H9 (cell line): ENCODE measurements around the gene TNPO1. TPM values are rescaled to one million over a fixed set of nuclear protein-coding genes. Genes with fewer than 3 reads are reported as not detected.

ENCODE experiments used
- DNase-seq: peaks from one replicate; pipeline ENCODE4 v3.0.0-alpha.2; 2017
- H2AFZ ChIP-seq: one replicate; pipeline ENCODE4 v1.6.1; 2013; ENCODE audit warnings: mild to moderate bottlenecking, low read length, control low read depth, moderate library complexity
- H2AK5ac ChIP-seq: 2 replicates; pipeline ENCODE4 v1.6.1; 2013; ENCODE audit warnings: low read length, control low read depth, mixed read lengths; ENCODE audit not compliant: insufficient read length
- H2BK120ac ChIP-seq: one replicate; pipeline ENCODE4 v1.6.1; 2013; ENCODE audit warnings: low read depth, mild to moderate bottlenecking, low read length, control low read depth, inconsistent platforms; ENCODE audit not compliant: poor library complexity, severe bottlenecking
- H2BK12ac ChIP-seq: 2 replicates; pipeline ENCODE4 v1.6.1; 2013; ENCODE audit warnings: low read length, control low read depth, mixed read lengths, low read depth; ENCODE audit not compliant: insufficient read length
- H2BK15ac ChIP-seq: 2 replicates; pipeline ENCODE4 v1.6.1; 2013; ENCODE audit warnings: low read depth, low read length, control low read depth
- H2BK20ac ChIP-seq: one replicate; pipeline ENCODE4 v1.6.1; 2013; ENCODE audit warnings: low read depth, mild to moderate bottlenecking, low read length, control low read depth, inconsistent platforms; ENCODE audit not compliant: poor library complexity, severe bottlenecking
- H2BK5ac ChIP-seq: 2 replicates; pipeline ENCODE4 v1.6.1; 2013; ENCODE audit warnings: low read length, control low read depth, mixed read lengths; ENCODE audit not compliant: insufficient read length
- H3K14ac ChIP-seq: 2 replicates; pipeline ENCODE4 v1.6.1; 2013; ENCODE audit warnings: low read length, control low read depth; ENCODE audit not compliant: insufficient read depth
- H3K18ac ChIP-seq: 2 replicates; pipeline ENCODE4 v1.6.1; 2013; ENCODE audit warnings: low read depth, mild to moderate bottlenecking, mixed read lengths, low read length, control low read depth; ENCODE audit not compliant: insufficient read length
- H3K23ac ChIP-seq: 2 replicates; pipeline ENCODE4 v1.6.1; 2013; ENCODE audit warnings: low read length, control low read depth, mixed read lengths, low read depth; ENCODE audit not compliant: insufficient read length
- H3K23me2 ChIP-seq: 2 replicates; pipeline ENCODE4 v1.6.1; 2013; ENCODE audit warnings: low read depth, mild to moderate bottlenecking, mixed read lengths, low read length, control low read depth; ENCODE audit not compliant: insufficient read length, poor library complexity, severe bottlenecking
- H3K27ac ChIP-seq: 2 replicates; pipeline ENCODE4 v1.5.1; 2013; ENCODE audit warnings: low read length, control low read depth, mixed read lengths, low read depth; ENCODE audit not compliant: insufficient read length
- H3K27me3 ChIP-seq: 2 replicates; pipeline ENCODE4 v1.6.1; 2013; ENCODE audit warnings: low read length, control low read depth, inconsistent platforms; ENCODE audit not compliant: insufficient read depth
- H3K4ac ChIP-seq: 2 replicates; pipeline ENCODE4 v1.6.1; 2013; ENCODE audit warnings: low read depth, mild to moderate bottlenecking, control low read depth, inconsistent platforms, low read length, moderate library complexity
- H3K4me1 ChIP-seq: 2 replicates; pipeline ENCODE4 v1.6.1; 2013; ENCODE audit warnings: low read length, control low read depth, inconsistent platforms; ENCODE audit not compliant: insufficient read depth
- H3K4me2 ChIP-seq: 2 replicates; pipeline ENCODE4 v1.6.1; 2013; ENCODE audit warnings: low read length, control low read depth, mixed read lengths; ENCODE audit not compliant: insufficient read length, insufficient read depth
- H3K56ac ChIP-seq: 2 replicates; pipeline ENCODE4 v1.6.1; 2013; ENCODE audit warnings: low read depth, mild to moderate bottlenecking, mixed read lengths, low read length, control low read depth; ENCODE audit not compliant: insufficient read length
- H3K79me1 ChIP-seq: 2 replicates; pipeline ENCODE4 v1.6.1; 2013; ENCODE audit warnings: low read depth, mild to moderate bottlenecking, moderate library complexity, low read length, control low read depth, inconsistent platforms; ENCODE audit not compliant: insufficient read depth, poor library complexity, severe bottlenecking
- H3K79me2 ChIP-seq: 2 replicates; pipeline ENCODE4 v1.6.1; 2013; ENCODE audit warnings: low read length, control low read depth, inconsistent platforms; ENCODE audit not compliant: insufficient read depth
- H3K9ac ChIP-seq: 2 replicates; pipeline ENCODE4 v1.6.1; 2013; ENCODE audit warnings: low read length, control low read depth, mixed read lengths; ENCODE audit not compliant: insufficient read length; ENCODE audit errors: extremely low read depth
- H3K9me3 ChIP-seq: one replicate; pipeline ENCODE4 v1.6.1; 2013; ENCODE audit warnings: low read depth, low read length, inconsistent platforms; ENCODE audit not compliant: control insufficient read depth
- H3T11ph ChIP-seq: one replicate; pipeline ENCODE4 v1.6.1; 2013; ENCODE audit warnings: mild to moderate bottlenecking, low read length, control low read depth, inconsistent platforms
- H4K20me1 ChIP-seq: one replicate; pipeline ENCODE4 v1.6.1; 2013; ENCODE audit not compliant: control insufficient read depth, insufficient read length, insufficient read depth
- H4K5ac ChIP-seq: 2 replicates; pipeline ENCODE4 v1.6.1; 2013; ENCODE audit warnings: low read depth, mild to moderate bottlenecking, mixed read lengths, low read length, control low read depth; ENCODE audit not compliant: insufficient read length
- H4K8ac ChIP-seq: replicated peaks from 2 replicates; pipeline ENCODE4 v1.6.1; 2013; ENCODE audit warnings: low read length, control low read depth, mixed read lengths, low read depth; ENCODE audit not compliant: insufficient read length
- H4K91ac ChIP-seq: 2 replicates; pipeline ENCODE4 v1.6.1; 2013; ENCODE audit warnings: low read depth, mild to moderate bottlenecking, moderate library complexity, mixed read lengths, low read length, control low read depth; ENCODE audit not compliant: insufficient read length
- H3K27ac Mint-ChIP-seq, 3 experiments: 2 replicates in 2 of 3; 3 replicates in 1 of 3; pipeline ENCODE4 v1.8.0; 2020 to 2021; ENCODE audit warnings: mixed read lengths in 3 of 3, mild to moderate bottlenecking in 1 of 3, moderate library complexity in 1 of 3
- H3K27me3 Mint-ChIP-seq: 2 replicates; pipeline ENCODE4 v1.8.0; 2021; ENCODE audit warnings: low read depth, mild to moderate bottlenecking, moderate library complexity, mixed read lengths
- H3K36me3 Mint-ChIP-seq, 3 experiments: 2 replicates in 2 of 3; 3 replicates in 1 of 3; pipeline ENCODE4 v1.8.0; 2020 to 2021; ENCODE audit warnings: low read depth in 3 of 3, mixed read lengths in 3 of 3; ENCODE audit not compliant: insufficient read depth in 1 of 3
- H3K4me1 Mint-ChIP-seq, 2 experiments: 2 replicates each; pipeline ENCODE4 v1.8.0; 2020; ENCODE audit warnings: mixed read lengths in 2 of 2
- H3K4me3 Mint-ChIP-seq, 2 experiments: 2 replicates in 1 of 2; 3 replicates in 1 of 2; pipeline ENCODE4 v1.8.0; 2020 to 2021; ENCODE audit warnings: mild to moderate bottlenecking in 2 of 2, mixed read lengths in 2 of 2, moderate library complexity in 1 of 2
- H3K9me3 Mint-ChIP-seq, 2 experiments: 2 replicates in 1 of 2; 3 replicates in 1 of 2; pipeline ENCODE4 v1.8.0; 2020; ENCODE audit warnings: mild to moderate bottlenecking in 2 of 2, mixed read lengths in 2 of 2, moderate library complexity in 1 of 2
- WGBS: extraction: QIAGEN DNeasy Blood & Tissue Kit; methylation state at CpG from one replicate; pipeline ENCODE4 v1.1.7; 2013; ENCODE audit warnings: missing lambda C conversion rate, low lambda C conversion rate, mixed read lengths; ENCODE audit not compliant: insufficient read length; ENCODE audit errors: extremely low coverage; 5-methylcytosine and 5-hydroxymethylcytosine counted together
- long read RNA-seq: library from polyadenylated mRNA; unstranded; transcript quantifications from one replicate; pipeline ENCODE4 v2.0.0, GENCODE V29; 2020
- total RNA-seq: library from RNA; stranded (reverse); gene quantifications from 2 replicates; pipeline ENCODE4 v1.2.1, GENCODE V29; 2021
- TF ChIP-seq, protein P1 (sequence below): fragments of 200-600 bp; sonication (generic); conservative IDR thresholded peaks from 3 replicates; pipeline ENCODE4 v1.8.0; 2021; ENCODE audit warnings: antibody characterized with exemption, mild to moderate bottlenecking

Gene TNPO1
- 164 TPM in 2 replicates for total RNA-seq
- long read RNA-seq, full-length matches to known transcripts: 678 of 990 reads
- long read RNA-seq, partial matches to known transcripts: 71 of 990 reads
- long read RNA-seq, other reads (novel, unspliced or antisense): 241 of 990 reads

DNA sequence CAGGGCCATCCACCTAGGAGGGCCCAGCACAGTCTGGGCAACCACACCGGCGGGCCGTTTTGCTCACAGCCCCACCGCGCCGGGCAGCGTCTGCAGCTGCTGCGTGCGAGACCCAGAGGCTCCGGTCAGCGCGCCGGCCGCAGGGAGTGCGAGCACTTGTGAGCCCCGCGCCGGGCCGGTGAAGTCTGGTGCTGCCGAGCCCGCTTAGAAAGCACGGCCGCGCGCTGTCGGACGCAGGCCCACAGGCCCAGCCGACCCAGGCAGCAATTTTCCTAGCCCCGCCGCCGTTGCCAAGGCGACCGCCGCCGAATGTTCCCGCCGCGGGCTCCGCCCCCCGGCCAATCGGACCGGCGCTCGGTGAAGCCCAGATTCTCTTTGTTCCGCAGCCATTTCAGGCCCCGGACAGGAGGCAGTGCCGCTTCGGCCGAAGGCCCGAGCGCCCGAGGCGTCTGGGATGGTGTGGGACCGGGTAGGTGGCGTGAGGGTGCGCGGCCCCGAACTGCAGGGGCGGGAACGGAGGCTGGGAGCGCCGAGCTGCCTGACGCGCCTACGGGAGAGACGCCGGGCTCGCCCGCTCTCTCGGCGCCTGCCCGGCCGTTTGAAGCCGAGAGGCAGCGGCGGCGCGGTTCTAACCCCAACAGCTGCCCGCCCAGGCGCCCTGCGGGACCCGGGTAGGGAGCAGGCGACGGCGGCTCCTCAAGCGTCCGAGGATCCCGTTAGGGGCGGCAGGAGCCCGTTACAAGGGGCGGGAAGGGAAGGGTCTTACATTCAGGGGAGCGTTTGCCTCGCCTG lies at the start of gene TNPO1:
Gene TNPO1 (plus strand): TSS at position 378 of the 792 bp plus-strand sequence. CDS start 77 bp downstream, at position 455.
- Histone ChIP-seq H3T11ph (no peak within 1 kb of the TSS), H3K23me2 (peaks cover 6% of the 10 kb centered on the region), H3K14ac (peak within 1 kb of the TSS; percentile 96), H2BK15ac (no peak within 1 kb of the TSS; the same call in 1 of the 2 replicates), H2AK5ac (no peak within 1 kb of the TSS), H3K79me2 (no peaks in the 10 kb centered on the region; the same call in 1 of the 2 replicates), H3K4me2 (peak within 1 kb of the TSS; percentile 97), H3K4me1 (no peaks in the 10 kb centered on the region; the same call in 1 of the 2 replicates), H3K23ac (no peak within 1 kb of the TSS), H2BK5ac (peak within 1 kb of the TSS; percentile 32), H2BK120ac (no peak within 1 kb of the TSS), H2BK20ac (no peak within 1 kb of the TSS), H3K9ac (peak within 1 kb of the TSS; percentile 89), H4K91ac (peak within 1 kb of the TSS; percentile 88), H4K20me1 (no peaks in the 10 kb centered on the region), H4K8ac (no peak within 1 kb of the TSS), H2AFZ (peak within 1 kb of the TSS; percentile 71), H3K79me1 (no peaks in the 10 kb centered on the region), H4K5ac (no peak within 1 kb of the TSS), H3K27ac (no peak within 1 kb of the TSS), H3K18ac (peak within 1 kb of the TSS; percentile 98), H3K4ac (peak within 1 kb of the TSS; percentile 29; the same call in 1 of the 2 replicates), H3K56ac (no peak within 1 kb of the TSS), H2BK12ac (no peak within 1 kb of the TSS), H3K27me3 (no peaks in the 10 kb centered on the region), H3K9me3 (no peaks in the 10 kb centered on the region)
- H3K27ac Mint-ChIP-seq: peak within 1 kb of the TSS; percentile 84 to 93 (median 92)
- peak within 1 kb of the TSS; percentile 88 to 96 for H3K4me3 Mint-ChIP-seq
- H3K4me1 Mint-ChIP-seq: peaks cover 23 to 26% of the 10 kb centered on the region in 2 experiments
- no peaks in the 10 kb centered on the region; a peak in 2 of 5 replicates for H3K9me3 Mint-ChIP-seq
- TF ChIP-seq, protein P1, sequence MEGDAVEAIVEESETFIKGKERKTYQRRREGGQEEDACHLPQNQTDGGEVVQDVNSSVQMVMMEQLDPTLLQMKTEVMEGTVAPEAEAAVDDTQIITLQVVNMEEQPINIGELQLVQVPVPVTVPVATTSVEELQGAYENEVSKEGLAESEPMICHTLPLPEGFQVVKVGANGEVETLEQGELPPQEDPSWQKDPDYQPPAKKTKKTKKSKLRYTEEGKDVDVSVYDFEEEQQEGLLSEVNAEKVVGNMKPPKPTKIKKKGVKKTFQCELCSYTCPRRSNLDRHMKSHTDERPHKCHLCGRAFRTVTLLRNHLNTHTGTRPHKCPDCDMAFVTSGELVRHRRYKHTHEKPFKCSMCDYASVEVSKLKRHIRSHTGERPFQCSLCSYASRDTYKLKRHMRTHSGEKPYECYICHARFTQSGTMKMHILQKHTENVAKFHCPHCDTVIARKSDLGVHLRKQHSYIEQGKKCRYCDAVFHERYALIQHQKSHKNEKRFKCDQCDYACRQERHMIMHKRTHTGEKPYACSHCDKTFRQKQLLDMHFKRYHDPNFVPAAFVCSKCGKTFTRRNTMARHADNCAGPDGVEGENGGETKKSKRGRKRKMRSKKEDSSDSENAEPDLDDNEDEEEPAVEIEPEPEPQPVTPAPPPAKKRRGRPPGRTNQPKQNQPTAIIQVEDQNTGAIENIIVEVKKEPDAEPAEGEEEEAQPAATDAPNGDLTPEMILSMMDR: no peak
- no CpG with 5 or more reads among the region's 93 CpGs for WGBS
- DNase-seq: peak; percentile 95
- H3K27me3 Mint-ChIP-seq: no peaks in the 10 kb centered on the region; the same call in 1 of the 2 replicates
- no peaks in the 10 kb centered on the region for H3K36me3 Mint-ChIP-seq
